Caco-2 (cell line): ENCODE results near the gene MCU. TPM values are rescaled to one million over a fixed set of nuclear protein-coding genes. Genes with fewer than 3 reads are reported as not detected.

Experiments used
- BruUV-seq: library from RNA; stranded (reverse); fragments of 400-500 nt; replicated peaks from 2 replicates; lab custom pipeline; 2021; lab: Mats Ljungman, UMichigan
- CTCF ChIA-PET: fragments of 300-600 bp; sonication (Branson Sonifier 250); formaldehyde crosslinking; loops from one replicate; lab custom pipeline; 2022; ENCODE audit warnings: antibody characterized with exemption; lab: Charles Lee
- POLR2A ChIA-PET: fragments of 300-600 bp; sonication (Branson Sonifier 250); formaldehyde crosslinking; loops from one replicate; lab custom pipeline; 2022; ENCODE audit warnings: antibody characterized with exemption; lab: Charles Lee
- DNase-seq, 2 experiments: peaks; one replicate each; pipeline versions ENCODE4 v3.0.0 to v3.0.0-alpha.2; 2020 to 2022
- H3K27me3 ChIP-seq: replicated peaks from 2 replicates; pipeline ENCODE4 v1.6.0; 2011; ENCODE audit warnings: low read length; ENCODE audit not compliant: control insufficient read depth, insufficient read depth
- H3K36me3 ChIP-seq: 2 replicates; pipeline ENCODE4 v1.5.1; 2011; ENCODE audit warnings: low read length; ENCODE audit not compliant: control insufficient read depth, insufficient read depth
- H3K4me1 ChIP-seq: fragments of 250-450 bp; sonication (Bioruptor Pico); 2 replicates; pipeline ENCODE4 v1.5.1; 2020; ENCODE audit warnings: mild to moderate bottlenecking
- H3K4me3 ChIP-seq: 2 replicates; pipeline ENCODE4 v1.5.1; 2011; ENCODE audit warnings: low read depth, mild to moderate bottlenecking, control low read depth, low read length
- H3K9me3 ChIP-seq: fragments of 250-450 bp; sonication (Bioruptor Pico); 2 replicates; pipeline ENCODE4 v1.5.1; 2020; ENCODE audit warnings: mild to moderate bottlenecking, moderate library complexity
- H3K27ac Mint-ChIP-seq: one replicate; pipeline ENCODE4 v1.8.0; 2022; ENCODE audit warnings: mixed read lengths; ENCODE audit not compliant: unreplicated experiment
- H3K27me3 Mint-ChIP-seq: one replicate; pipeline ENCODE4 v1.8.0; 2022; ENCODE audit warnings: mixed read lengths; ENCODE audit not compliant: insufficient read depth, unreplicated experiment
- H3K36me3 Mint-ChIP-seq: one replicate; pipeline ENCODE4 v1.8.0; 2022; ENCODE audit warnings: mild to moderate bottlenecking, mixed read lengths; ENCODE audit not compliant: insufficient read depth, unreplicated experiment
- H3K4me1 Mint-ChIP-seq: one replicate; pipeline ENCODE4 v1.8.0; 2022; ENCODE audit warnings: low read depth, mixed read lengths; ENCODE audit not compliant: unreplicated experiment
- H3K4me3 Mint-ChIP-seq: one replicate; pipeline ENCODE4 v1.8.0; 2022; ENCODE audit warnings: mild to moderate bottlenecking, moderate library complexity, mixed read lengths; ENCODE audit not compliant: unreplicated experiment
- H3K9me3 Mint-ChIP-seq: one replicate; pipeline ENCODE4 v1.8.0; 2022; ENCODE audit warnings: mixed read lengths; ENCODE audit not compliant: unreplicated experiment
- CTCF ChIP-seq, 2 experiments: fragments of 200-600 bp in 1 of 2; IDR thresholded peaks; 1 replicate in 1 of 2; 2 replicates in 1 of 2; pipeline versions ENCODE4 v1.5.1 to v1.8.0; 2011 to 2022; ENCODE audit warnings: antibody characterized with exemption in 1 of 2, control low read depth in 1 of 2, inconsistent platforms in 1 of 2, low read depth in 1 of 2, low read length in 1 of 2, mild to moderate bottlenecking in 1 of 2, moderate library complexity in 1 of 2; ENCODE audit not compliant: insufficient read depth in 1 of 2, severe bottlenecking in 1 of 2, unreplicated experiment in 1 of 2
- intact Hi-C: fragments of 100-400 bp; cut with micrococcal nuclease; formaldehyde crosslinking; loops from one replicate; pipeline ENCODE4 v1.10.0; 2022; ENCODE audit not compliant: unreplicated experiment
- total RNA-seq: library from RNA; stranded (reverse); gene quantifications from 2 replicates; pipeline ENCODE4 v1.2.3, GENCODE V29; 2022

The MCU gene
- total RNA-seq, 1 experiment from 2014 or later = 62.5 TPM

- H3K36me3 Mint-ChIP-seq = no peaks in the 10 kb centered on the region
- H3K4me1 Mint-ChIP-seq = peaks cover 10% of the 10 kb centered on the region
- no peaks in the 10 kb centered on the region for H3K9me3 ChIP-seq
- ChIA-PET POLR2A (interaction anchor here (0.6 kb wide), 1 partner anchor 1480 kb away, joined by 3 read pairs; no protein-coding TSS in a partner anchor), CTCF (no interaction called here)
- H3K4me3 ChIP-seq = no peak overlapping the region
- no peak for DNase-seq
- no peaks in the 10 kb centered on the region for H3K27me3 ChIP-seq
- H3K4me3 Mint-ChIP-seq = no peak overlapping the region
- H3K27ac Mint-ChIP-seq = no peak overlapping the region
- TF ChIP-seq CTCF (IDR thresholded peaks at IDR 0.05; ENCODE audit: insufficient read depth in 1 of 2, low read depth in 1 of 2, low read length in 1 of 2, severe bottlenecking in 1 of 2, unreplicated experiment in 1 of 2) = no peak
- no TSS peak for BruUV-seq
- H3K9me3 Mint-ChIP-seq = peaks cover 10% of the 10 kb centered on the region
- intact Hi-C loops = no loop called here
- H3K36me3 ChIP-seq = no peaks in the 10 kb centered on the region
- no peaks in the 10 kb centered on the region for H3K27me3 Mint-ChIP-seq
- H3K4me1 ChIP-seq = peaks cover 7% of the 10 kb centered on the region; the same call in 1 of the 2 replicates
Observed at GRCh38 chr10:72658696-72659400, 33.1 kb upstream of the MCU start.

DNA sequence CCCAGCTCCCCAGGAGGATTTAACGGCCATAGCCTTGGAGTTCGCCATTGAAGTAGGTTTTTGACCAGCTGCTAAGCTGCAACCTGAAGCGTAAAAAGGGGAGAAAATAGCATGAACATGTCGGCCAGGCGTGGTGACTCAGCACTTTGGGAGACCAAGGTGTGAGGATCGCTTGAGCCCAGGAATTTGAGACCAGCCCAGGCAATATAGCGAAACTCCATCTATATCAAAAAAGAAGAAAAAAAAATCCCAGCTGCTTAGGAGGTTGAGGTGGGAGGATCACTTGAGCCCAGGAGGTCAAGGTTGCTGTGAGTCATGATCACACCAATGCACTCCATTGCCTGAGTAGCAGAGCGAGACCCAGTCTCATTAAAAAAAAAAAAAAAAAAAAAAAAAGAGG, 32.2 kb upstream of the MCU start:
- intact Hi-C loops = no loop called here
- no peaks in the 10 kb centered on the region for H3K36me3 ChIP-seq
- ChIA-PET CTCF (interaction anchor here (0.7 kb wide), 1 partner anchor 184 kb away, joined by 9 read pairs; no protein-coding TSS in a partner anchor), POLR2A (interaction anchor here (0.7 kb wide), 1 partner anchor 34 kb away, joined by 8 read pairs; no protein-coding TSS in a partner anchor)
- H3K4me1 Mint-ChIP-seq = peaks cover 7% of the 10 kb centered on the region
- no peaks in the 10 kb centered on the region for H3K27me3 Mint-ChIP-seq
- DNase-seq = no peak
- no peaks in the 10 kb centered on the region for H3K27me3 ChIP-seq
- H3K27ac Mint-ChIP-seq = no peak overlapping the region
- no peak for TF ChIP-seq CTCF (IDR thresholded peaks at IDR 0.05; ENCODE audit: insufficient read depth in 1 of 2, low read depth in 1 of 2, low read length in 1 of 2, severe bottlenecking in 1 of 2, unreplicated experiment in 1 of 2)
- H3K9me3 Mint-ChIP-seq = peaks cover 10% of the 10 kb centered on the region
- peaks cover 7% of the 10 kb centered on the region; the same call in 1 of the 2 replicates for H3K4me1 ChIP-seq
- no peaks in the 10 kb centered on the region for H3K9me3 ChIP-seq
- no TSS peak for BruUV-seq
- no peaks in the 10 kb centered on the region for H3K36me3 Mint-ChIP-seq
- no peak overlapping the region for H3K4me3 ChIP-seq
- no peak overlapping the region for H3K4me3 Mint-ChIP-seq

DNA sequence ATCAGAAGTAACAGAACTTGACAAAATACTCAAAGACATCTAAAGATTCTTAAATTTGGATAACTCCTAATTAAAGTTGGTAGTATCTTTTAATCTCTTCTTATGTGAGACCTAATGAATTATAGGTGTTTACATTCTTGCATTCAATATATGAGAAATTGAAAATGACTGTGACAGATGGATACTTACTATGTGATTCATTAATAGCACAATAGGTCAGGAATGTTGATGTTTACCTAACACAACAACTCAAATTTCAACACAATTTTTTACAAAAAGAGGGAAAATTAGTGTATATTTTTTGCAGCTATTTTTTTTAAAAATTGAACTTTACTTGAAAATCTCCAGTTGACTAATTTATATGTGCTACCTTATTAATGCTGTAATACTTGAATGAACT, 31.7 kb upstream of the MCU start:
- Histone ChIP-seq H3K4me3 (no peak overlapping the region), H3K9me3 (no peaks in the 10 kb centered on the region), H3K36me3 (no peaks in the 10 kb centered on the region), H3K4me1 (peaks cover 7% of the 10 kb centered on the region; the same call in 1 of the 2 replicates), H3K27me3 (no peaks in the 10 kb centered on the region)
- TF ChIP-seq CTCF (IDR thresholded peaks at IDR 0.05; ENCODE audit: insufficient read depth in 1 of 2, low read depth in 1 of 2, low read length in 1 of 2, severe bottlenecking in 1 of 2, unreplicated experiment in 1 of 2) = no peak
- BruUV-seq = no TSS peak
- H3K4me3 Mint-ChIP-seq = no peak overlapping the region
- H3K27ac Mint-ChIP-seq = no peak overlapping the region
- H3K4me1 Mint-ChIP-seq = peaks cover 7% of the 10 kb centered on the region
- intact Hi-C loops = no loop called here
- no peak for DNase-seq
- CTCF ChIA-PET = interaction anchor here (0.7 kb wide), 1 partner anchor 184 kb away, joined by 9 read pairs; no protein-coding TSS in a partner anchor
- peaks cover 10% of the 10 kb centered on the region for H3K9me3 Mint-ChIP-seq
- no peaks in the 10 kb centered on the region for H3K27me3 Mint-ChIP-seq
- no peaks in the 10 kb centered on the region for H3K36me3 Mint-ChIP-seq
- POLR2A ChIA-PET = interaction anchor here (0.7 kb wide), 1 partner anchor 35 kb away, joined by 8 read pairs; no protein-coding TSS in a partner anchor
